B cell (primary cell): ENCODE measurements around the gene MCOLN3. TPM values are rescaled to one million over a fixed set of nuclear protein-coding genes. Genes with fewer than 3 reads are reported as not detected.

Experiments
- ATAC-seq: fragments of 200-7000 bp; cut with Tn5 transposase; one replicate; pipeline ENCODE4 v1.10.0; 2021; ENCODE audit warnings: low read depth, mild to moderate bottlenecking, moderate number of reproducible peaks, moderate library complexity
- CTCF ChIA-PET: fragments of 350-600 bp; sonication (Branson Sonifier 250); formaldehyde crosslinking; loops from one replicate; lab custom pipeline; 2021; ENCODE audit warnings: antibody characterized with exemption, inconsistent platforms; lab: Charles Lee
- POLR2A ChIA-PET: fragments of 350-600 bp; sonication (Branson Sonifier 250); formaldehyde crosslinking; loops from one replicate; lab custom pipeline; 2021; ENCODE audit warnings: antibody characterized with exemption; lab: Charles Lee
- DNase-seq: peaks from one replicate; pipeline ENCODE4 v3.0.0; 2013
- H2AFZ ChIP-seq: 2 replicates; pipeline ENCODE4 v1.6.1; 2012; ENCODE audit warnings: mild to moderate bottlenecking, low read depth, low read length; ENCODE audit not compliant: insufficient read depth, poor library complexity, severe bottlenecking
- H3K27ac ChIP-seq, 2 donors: 1 replicate in 1 of 2; 2 replicates in 1 of 2; pipeline ENCODE4 v1.5.1; 2012 to 2013; ENCODE audit warnings: low read length in 2 of 2, mild to moderate bottlenecking in 2 of 2, moderate library complexity in 1 of 2
- H3K27me3 ChIP-seq, 4 experiments: fragments of 200-600 bp in 1 of 4; sonication (generic) in 1 of 4; replicated peaks in 1 of 4; 1 replicate in 2 of 4; 2 replicates in 2 of 4; pipeline versions ENCODE4 v1.6.1 to v1.7.0; 2013 to 2016; ENCODE audit warnings: low read length in 3 of 4, mild to moderate bottlenecking in 2 of 4, mixed read lengths in 1 of 4, moderate library complexity in 1 of 4; ENCODE audit not compliant: insufficient read depth in 4 of 4, control insufficient read depth in 3 of 4; ENCODE audit errors: control extremely low read depth in 1 of 4
- H3K36me3 ChIP-seq, 2 experiments: replicated peaks in 1 of 2; 1 replicate in 1 of 2; 2 replicates in 1 of 2; pipeline versions ENCODE4 v1.6.1 to v1.7.1; 2013; ENCODE audit warnings: low read length in 1 of 2; ENCODE audit not compliant: insufficient read depth in 2 of 2, control insufficient read depth in 1 of 2; ENCODE audit errors: control extremely low read depth in 1 of 2, extremely low read depth in 1 of 2
- H3K4me1 ChIP-seq, 2 donors: fragments of 200-600 bp in 1 of 2; sonication (generic) in 1 of 2; 1 replicate in 1 of 2; 2 replicates in 1 of 2; pipeline versions ENCODE4 v1.5.1 to v1.6.1; 2013 to 2017; ENCODE audit warnings: low read length in 2 of 2; ENCODE audit not compliant: control insufficient read depth in 2 of 2, insufficient read depth in 2 of 2
- H3K4me2 ChIP-seq: replicated peaks from 2 replicates; pipeline ENCODE3; 2012; ENCODE audit warnings: mild to moderate bottlenecking, low read depth, low read length; ENCODE audit not compliant: poor library complexity, severe bottlenecking
- H3K4me3 ChIP-seq, 5 experiments: fragments of 200-600 bp in 1 of 5; sonication (generic) in 1 of 5; 1 replicate in 3 of 5; 2 replicates in 2 of 5; pipeline versions ENCODE4 v1.5.1 to v1.7.0; 2011 to 2016; ENCODE audit warnings: low read length in 4 of 5, mild to moderate bottlenecking in 4 of 5, low read depth in 2 of 5, control low read depth in 1 of 5, moderate library complexity in 1 of 5; ENCODE audit not compliant: insufficient read depth in 1 of 5; ENCODE audit errors: control extremely low read depth in 1 of 5, extremely low read depth in 1 of 5
- H3K79me2 ChIP-seq: fragments of 200-600 bp; sonication (generic); one replicate; pipeline ENCODE4 v1.6.0; 2016; ENCODE audit warnings: low read length; ENCODE audit not compliant: control insufficient read depth, insufficient read depth
- H3K9ac ChIP-seq: fragments of 200-600 bp; sonication (generic); 2 replicates; pipeline ENCODE4 v1.6.1; 2017; ENCODE audit warnings: mild to moderate bottlenecking, low read length, moderate library complexity
- H3K9me3 ChIP-seq, 3 donors: one replicate each; pipeline versions ENCODE4 v1.6.1 to v1.7.1; 2013; ENCODE audit warnings: low read length in 2 of 3; ENCODE audit not compliant: control insufficient read depth in 2 of 3, insufficient read depth in 1 of 3; ENCODE audit errors: control extremely low read depth in 1 of 3
- H4K20me1 ChIP-seq: 2 replicates; pipeline ENCODE4 v1.6.0; 2012; ENCODE audit warnings: mild to moderate bottlenecking, low read length; ENCODE audit not compliant: insufficient read depth, control insufficient read depth, poor library complexity, severe bottlenecking
- H3K27ac Mint-ChIP-seq: one replicate; pipeline ENCODE4 v1.8.0; 2021; ENCODE audit warnings: mixed read lengths
- H3K27me3 Mint-ChIP-seq: one replicate; pipeline ENCODE4 v1.8.0; 2021; ENCODE audit warnings: mixed read lengths
- H3K4me1 Mint-ChIP-seq: one replicate; pipeline ENCODE4 v1.8.0; 2021; ENCODE audit warnings: mixed read lengths
- H3K4me3 Mint-ChIP-seq: one replicate; pipeline ENCODE4 v1.8.0; 2021; ENCODE audit warnings: mixed read lengths
- H3K9me3 Mint-ChIP-seq: one replicate; pipeline ENCODE4 v1.8.0; 2022; ENCODE audit warnings: mixed read lengths; ENCODE audit not compliant: insufficient read depth
- EZH2 ChIP-seq: IDR thresholded peaks from 2 replicates; pipeline ENCODE4 v1.6.1; 2012; ENCODE audit warnings: borderline replicate concordance, low read depth, mild to moderate bottlenecking, moderate library complexity, low read length; ENCODE audit not compliant: insufficient read depth, poor library complexity, severe bottlenecking
- WGBS: methylation state at CpG from one replicate; pipeline ENCODE4 v1.1.5; 2013; ENCODE audit warnings: missing lambda C conversion rate; ENCODE audit not compliant: insufficient coverage; 5-methylcytosine and 5-hydroxymethylcytosine counted together
- intact Hi-C: fragments of 100-400 bp; cut with micrococcal nuclease; formaldehyde crosslinking; loops from one replicate; pipeline ENCODE4 v1.10.0; 2022
- polyA plus RNA-seq: library from polyadenylated mRNA; depleted of rRNA; stranded (reverse); fragments of >200 nt; gene quantifications from 2 replicates; pipeline ENCODE4 v1.2.3, GENCODE V29; 2012
- total RNA-seq, 2 donors: library from RNA; stranded (reverse); fragments of 120-200 nt in 1 of 2; gene quantifications; 1 replicate in 1 of 2; 2 replicates in 1 of 2; pipeline versions ENCODE4 v1.2.3 to v1.2.4, GENCODE V29; 2013 to 2022
- TF ChIP-seq, protein P1 (sequence below): fragments of 200-600 bp; IDR thresholded peaks from one replicate; pipeline ENCODE4 v1.8.0; 2022; ENCODE audit warnings: antibody characterized with exemption, mild to moderate bottlenecking

Gene MCOLN3
- total and polyA plus RNA-seq, 2 donors (not counting 1 experiment from before 2014, with no cell fraction given), result 0.10 TPM; not detected in 1

DNA sequence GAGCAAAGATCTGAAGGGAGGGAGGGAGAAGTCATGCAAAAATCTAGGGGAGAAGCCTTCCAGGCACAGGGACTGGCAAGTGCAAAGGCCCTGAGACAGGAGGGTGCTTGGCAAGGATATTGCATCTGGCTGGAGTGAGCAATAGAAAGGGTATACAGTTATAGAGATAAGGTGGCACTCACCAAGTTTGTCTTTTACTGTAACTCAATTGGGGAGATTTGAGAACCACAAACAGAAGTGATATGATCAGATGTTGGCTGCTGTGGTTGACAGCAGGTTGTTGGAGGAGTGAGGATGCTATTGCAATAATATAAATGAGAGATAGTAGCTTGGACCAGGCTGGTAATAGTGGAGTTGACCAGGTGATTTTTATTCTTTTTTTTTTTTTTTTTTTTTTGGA, 25.6 kb downstream of the MCOLN3 start:
- Histone ChIP-seq H3K4me2 (no peak overlapping the region), H4K20me1 (no peaks in the 10 kb centered on the region), H2AFZ (no peak overlapping the region), H3K9ac (no peak overlapping the region), H3K9me3 (no peaks in the 10 kb centered on the region), H3K4me3 (no peak overlapping the region), H3K27ac (no peak overlapping the region), H3K36me3 (no peaks in the 10 kb centered on the region), H3K4me1 (peaks cover 0 to 6% of the 10 kb centered on the region in 2 donors), H3K27me3 (no peaks in the 10 kb centered on the region), H3K79me2 (no peaks in the 10 kb centered on the region)
- TF ChIP-seq EZH2, result no peak
- TF ChIP-seq, protein P1, sequence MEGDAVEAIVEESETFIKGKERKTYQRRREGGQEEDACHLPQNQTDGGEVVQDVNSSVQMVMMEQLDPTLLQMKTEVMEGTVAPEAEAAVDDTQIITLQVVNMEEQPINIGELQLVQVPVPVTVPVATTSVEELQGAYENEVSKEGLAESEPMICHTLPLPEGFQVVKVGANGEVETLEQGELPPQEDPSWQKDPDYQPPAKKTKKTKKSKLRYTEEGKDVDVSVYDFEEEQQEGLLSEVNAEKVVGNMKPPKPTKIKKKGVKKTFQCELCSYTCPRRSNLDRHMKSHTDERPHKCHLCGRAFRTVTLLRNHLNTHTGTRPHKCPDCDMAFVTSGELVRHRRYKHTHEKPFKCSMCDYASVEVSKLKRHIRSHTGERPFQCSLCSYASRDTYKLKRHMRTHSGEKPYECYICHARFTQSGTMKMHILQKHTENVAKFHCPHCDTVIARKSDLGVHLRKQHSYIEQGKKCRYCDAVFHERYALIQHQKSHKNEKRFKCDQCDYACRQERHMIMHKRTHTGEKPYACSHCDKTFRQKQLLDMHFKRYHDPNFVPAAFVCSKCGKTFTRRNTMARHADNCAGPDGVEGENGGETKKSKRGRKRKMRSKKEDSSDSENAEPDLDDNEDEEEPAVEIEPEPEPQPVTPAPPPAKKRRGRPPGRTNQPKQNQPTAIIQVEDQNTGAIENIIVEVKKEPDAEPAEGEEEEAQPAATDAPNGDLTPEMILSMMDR, result no peak
- ChIA-PET POLR2A (interaction anchor here (0.6 kb wide), 1 partner anchor 263 kb away, joined by 3 read pairs; no protein-coding TSS in a partner anchor), CTCF (interaction anchor here (1.2 to 10.2 kb wide), 2 partner anchors 48 to 77 kb away, joined by 3 to 458 read pairs; no protein-coding TSS in a partner anchor)
- Mint-ChIP-seq H3K4me1 (peaks cover 6% of the 10 kb centered on the region), H3K4me3 (no peak overlapping the region), H3K27ac (no peak overlapping the region), H3K9me3 (no peaks in the 10 kb centered on the region), H3K27me3 (no peaks in the 10 kb centered on the region)
- DNase-seq (no peak), ATAC-seq (no peak)
- intact Hi-C loops, result no loop called here

DNA sequence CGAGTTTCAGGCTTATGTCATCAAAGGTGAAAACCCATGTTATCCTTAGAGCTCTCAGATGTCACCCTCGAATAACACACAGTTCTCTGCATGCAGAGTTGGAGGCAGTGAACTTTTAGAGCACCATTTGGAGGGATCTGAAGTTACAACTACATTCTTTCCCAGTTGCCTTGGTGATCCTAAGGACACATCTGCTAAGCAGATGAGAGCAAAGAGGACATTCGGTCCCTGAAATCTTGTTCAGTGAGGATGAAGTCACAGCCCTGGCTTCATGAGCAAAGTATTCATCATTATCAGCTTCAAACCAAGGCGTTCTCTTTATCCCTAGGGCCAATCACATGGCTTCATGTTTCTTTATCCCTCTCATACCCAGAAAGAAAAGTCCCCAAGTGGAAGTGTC, 28.3 kb downstream of the MCOLN3 start:
- no peaks in the 10 kb centered on the region for H3K27me3 ChIP-seq
- H3K9ac ChIP-seq, result no peak overlapping the region
- TF ChIP-seq EZH2, result no peak
- TF ChIP-seq, protein P1, result no peak
- no peaks in the 10 kb centered on the region for H3K27me3 Mint-ChIP-seq
- ATAC-seq (no peak), DNase-seq (no peak)
- no peaks in the 10 kb centered on the region for H3K4me1 Mint-ChIP-seq
- H2AFZ ChIP-seq, result no peak overlapping the region
- H3K4me1 ChIP-seq, result no peaks in the 10 kb centered on the region
- no peak overlapping the region for H3K27ac Mint-ChIP-seq
- no peak overlapping the region for H3K4me3 Mint-ChIP-seq
- H3K4me3 ChIP-seq, result no peak overlapping the region
- no peaks in the 10 kb centered on the region for H3K9me3 ChIP-seq
- no peaks in the 10 kb centered on the region for H4K20me1 ChIP-seq
- CTCF ChIA-PET, result interaction anchor here (0.6 to 10.2 kb wide), 2 partner anchors 74 to 1492 kb away, joined by 3 to 458 read pairs; no protein-coding TSS in a partner anchor
- intact Hi-C loops, result no loop called here
- no peak overlapping the region for H3K4me2 ChIP-seq
- WGBS, result 95% methylated on average over 3 of the region's 4 CpGs
- no peaks in the 10 kb centered on the region for H3K9me3 Mint-ChIP-seq
- H3K36me3 ChIP-seq, result no peaks in the 10 kb centered on the region
- no peak overlapping the region for H3K27ac ChIP-seq
- POLR2A ChIA-PET, result no interaction called here
- no peaks in the 10 kb centered on the region for H3K79me2 ChIP-seq
